A673 (cell line): ENCODE results near the gene PTBP1.

Source experiments
- CTCF ChIP-seq: fragments of 300-800, 200-600 bp; sonication (generic); conservative IDR thresholded peaks from 2 replicates; pipeline ENCODE4 v1.5.1; 2017; ENCODE audit warnings: low read depth, mild to moderate bottlenecking, antibody characterized with exemption, low read length, moderate library complexity, mixed read lengths
- EZH2 ChIP-seq: fragments of 200-600 bp; sonication (generic); IDR thresholded peaks from 2 replicates; pipeline ENCODE4 v1.6.1; 2017; ENCODE audit warnings: borderline replicate concordance, low read depth, mild to moderate bottlenecking, mixed read lengths, antibody characterized with exemption, low read length; ENCODE audit not compliant: poor library complexity, severe bottlenecking

- TF ChIP-seq CTCF (no peak), EZH2 (no peak)
These were observed 32.0 kb upstream of the PTBP1 start for GRCh38 chr19:765179-765738.
